ENCODE measurements around the gene SDK1. TPM values are rescaled to one million over a fixed set of nuclear protein-coding genes. Genes with fewer than 3 reads are reported as not detected.

Gene SDK1
- total and polyA plus RNA-seq, 10 of the 15 experiments (the other 5 are each of a cell fraction or from before 2014, with no cell fraction given), result 0.14 to 0.33 TPM; not detected in 8

GRCh38 chr7:3748389-3748788 is 447.3 kb downstream of the SDK1 start:
- POLR2A ChIA-PET, result no interaction called here
- intact Hi-C loops (cut with micrococcal nuclease; ENCODE audit: unreplicated experiment), result no loop called here
- FAIRE-seq (no peak), DNase-seq (ENCODE audit: low read depth, low spot score) (no peak), ATAC-seq (no peak)
- H3K4me1 ChIP-seq (ENCODE audit: control insufficient read depth, insufficient read depth, low read length), result no peaks in the 10 kb centered on the region
- H4K20me1 ChIP-seq (ENCODE audit: control insufficient read depth, insufficient read depth), result no peaks in the 10 kb centered on the region
- H3K4me3 ChIP-seq, result no peak overlapping the region
- H3K36me3 ChIP-seq (ENCODE audit: control insufficient read depth in 2 of 2, insufficient read depth in 2 of 2, low read length in 1 of 2), result no peaks in the 10 kb centered on the region
- RAD21 ChIA-PET (ENCODE audit: unreplicated experiment), result no interaction called here
- H3K27ac ChIP-seq (ENCODE audit: control insufficient read depth, insufficient read depth), result no peak overlapping the region
- BruUV-seq (replicated peaks), result no TSS peak
- H3K79me2 ChIP-seq (ENCODE audit: control insufficient read depth, insufficient read depth, low read length), result no peaks in the 10 kb centered on the region
- CTCF ChIA-PET, result no interaction called here
- no peak overlapping the region for H2AFZ ChIP-seq (ENCODE audit: control insufficient read depth, low read depth, low read length)
- SMC1A ChIA-PET (ENCODE audit: uncharacterized antibody, unreplicated experiment), result no interaction called here
- no peak overlapping the region for H3K9ac ChIP-seq (ENCODE audit: control insufficient read depth, insufficient read depth, low read length)
- in situ Hi-C loops (cut with MboI), result no loop called here
- no peaks in the 10 kb centered on the region; the same call in 2 of the 3 replicates for H3K9me3 ChIP-seq (replicated peaks; ENCODE audit: control insufficient read depth, insufficient read depth, low read length)
- 12% methylated on average over 2 of the region's 2 CpGs for WGBS (ENCODE audit: insufficient coverage, insufficient replicate concordance, low lambda C conversion rate, missing lambda C conversion rate)
- H3K27me3 ChIP-seq (replicated peaks in 1 of 2; ENCODE audit: control insufficient read depth in 2 of 2, insufficient read depth in 2 of 2, low read length in 1 of 2), result no peaks in the 10 kb centered on the region
- TF ChIP-seq ESRRA (IDR thresholded peaks at IDR 0.05; ENCODE audit: low read length) (no peak), RFX5 (IDR thresholded peaks at IDR 0.05; ENCODE audit: low read depth, low read length) (no peak), E4F1 (IDR thresholded peaks at IDR 0.05; ENCODE audit: borderline replicate concordance, partially characterized antibody) (no peak), YBX1 (IDR thresholded peaks at IDR 0.05) (no peak), TCF12 (IDR thresholded peaks at IDR 0.05; ENCODE audit: low read depth, low read length) (no peak), SREBF2 (IDR thresholded peaks at IDR 0.05; ENCODE audit: low read length) (no peak), FOXM1 (IDR thresholded peaks at IDR 0.05; ENCODE audit: low read depth, low read length) (no peak), WRNIP1 (IDR thresholded peaks at IDR 0.05; ENCODE audit: borderline replicate concordance, low read depth, low read length) (no peak), USF1 (IDR thresholded peaks at IDR 0.05; ENCODE audit: borderline replicate concordance, extremely low read length, insufficient read depth, low read depth, low read length) (no peak), POLR2AphosphoS5 (IDR thresholded peaks at IDR 0.05; ENCODE audit: low read length) (no peak)
- no peak overlapping the region for H3K4me2 ChIP-seq (ENCODE audit: control insufficient read depth, insufficient read depth)

All from GM12878 (cell line).